ENCODE results near the gene PPP2R5B. TPM values are rescaled to one million over a fixed set of nuclear protein-coding genes. Genes with fewer than 3 reads are reported as not detected.

PPP2R5B gene
- total and polyA plus RNA-seq, 9 of the 15 experiments (the other 6 are each of a cell fraction or from before 2014, with no cell fraction given): 0.10 to 7.8 (median 3.3) TPM

DNA sequence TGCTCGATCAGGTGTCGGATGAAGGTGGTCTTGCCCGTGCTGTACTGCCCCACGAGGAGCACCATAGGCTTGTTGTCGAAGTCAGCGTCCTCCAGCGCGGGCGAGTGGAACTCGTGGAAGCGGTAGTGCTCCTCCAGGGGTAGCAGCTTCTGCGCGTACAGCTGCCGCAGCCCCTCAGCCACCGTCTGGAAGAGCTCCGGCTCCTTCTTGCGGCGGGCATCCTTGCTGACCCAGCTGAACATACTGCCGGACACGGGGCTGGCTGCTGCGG, 46.3 kb upstream of the PPP2R5B start (continued):
- TF ChIP-seq, protein P1, sequence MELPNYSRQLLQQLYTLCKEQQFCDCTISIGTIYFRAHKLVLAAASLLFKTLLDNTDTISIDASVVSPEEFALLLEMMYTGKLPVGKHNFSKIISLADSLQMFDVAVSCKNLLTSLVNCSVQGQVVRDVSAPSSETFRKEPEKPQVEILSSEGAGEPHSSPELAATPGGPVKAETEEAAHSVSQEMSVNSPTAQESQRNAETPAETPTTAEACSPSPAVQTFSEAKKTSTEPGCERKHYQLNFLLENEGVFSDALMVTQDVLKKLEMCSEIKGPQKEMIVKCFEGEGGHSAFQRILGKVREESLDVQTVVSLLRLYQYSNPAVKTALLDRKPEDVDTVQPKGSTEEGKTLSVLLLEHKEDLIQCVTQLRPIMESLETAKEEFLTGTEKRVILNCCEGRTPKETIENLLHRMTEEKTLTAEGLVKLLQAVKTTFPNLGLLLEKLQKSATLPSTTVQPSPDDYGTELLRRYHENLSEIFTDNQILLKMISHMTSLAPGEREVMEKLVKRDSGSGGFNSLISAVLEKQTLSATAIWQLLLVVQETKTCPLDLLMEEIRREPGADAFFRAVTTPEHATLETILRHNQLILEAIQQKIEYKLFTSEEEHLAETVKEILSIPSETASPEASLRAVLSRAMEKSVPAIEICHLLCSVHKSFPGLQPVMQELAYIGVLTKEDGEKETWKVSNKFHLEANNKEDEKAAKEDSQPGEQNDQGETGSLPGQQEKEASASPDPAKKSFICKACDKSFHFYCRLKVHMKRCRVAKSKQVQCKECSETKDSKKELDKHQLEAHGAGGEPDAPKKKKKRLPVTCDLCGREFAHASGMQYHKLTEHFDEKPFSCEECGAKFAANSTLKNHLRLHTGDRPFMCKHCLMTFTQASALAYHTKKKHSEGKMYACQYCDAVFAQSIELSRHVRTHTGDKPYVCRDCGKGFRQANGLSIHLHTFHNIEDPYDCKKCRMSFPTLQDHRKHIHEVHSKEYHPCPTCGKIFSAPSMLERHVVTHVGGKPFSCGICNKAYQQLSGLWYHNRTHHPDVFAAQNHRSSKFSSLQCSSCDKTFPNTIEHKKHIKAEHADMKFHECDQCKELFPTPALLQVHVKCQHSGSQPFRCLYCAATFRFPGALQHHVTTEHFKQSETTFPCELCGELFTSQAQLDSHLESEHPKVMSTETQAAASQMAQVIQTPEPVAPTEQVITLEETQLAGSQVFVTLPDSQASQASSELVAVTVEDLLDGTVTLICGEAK (IDR thresholded peaks at IDR 0.05): peak; percentile 38; the same call in 1 of the 2 replicates
- TF ChIP-seq, protein P1 (CRISPR knock-in tag; IDR thresholded peaks at IDR 0.05): no peak
- TF ChIP-seq, protein P2, sequence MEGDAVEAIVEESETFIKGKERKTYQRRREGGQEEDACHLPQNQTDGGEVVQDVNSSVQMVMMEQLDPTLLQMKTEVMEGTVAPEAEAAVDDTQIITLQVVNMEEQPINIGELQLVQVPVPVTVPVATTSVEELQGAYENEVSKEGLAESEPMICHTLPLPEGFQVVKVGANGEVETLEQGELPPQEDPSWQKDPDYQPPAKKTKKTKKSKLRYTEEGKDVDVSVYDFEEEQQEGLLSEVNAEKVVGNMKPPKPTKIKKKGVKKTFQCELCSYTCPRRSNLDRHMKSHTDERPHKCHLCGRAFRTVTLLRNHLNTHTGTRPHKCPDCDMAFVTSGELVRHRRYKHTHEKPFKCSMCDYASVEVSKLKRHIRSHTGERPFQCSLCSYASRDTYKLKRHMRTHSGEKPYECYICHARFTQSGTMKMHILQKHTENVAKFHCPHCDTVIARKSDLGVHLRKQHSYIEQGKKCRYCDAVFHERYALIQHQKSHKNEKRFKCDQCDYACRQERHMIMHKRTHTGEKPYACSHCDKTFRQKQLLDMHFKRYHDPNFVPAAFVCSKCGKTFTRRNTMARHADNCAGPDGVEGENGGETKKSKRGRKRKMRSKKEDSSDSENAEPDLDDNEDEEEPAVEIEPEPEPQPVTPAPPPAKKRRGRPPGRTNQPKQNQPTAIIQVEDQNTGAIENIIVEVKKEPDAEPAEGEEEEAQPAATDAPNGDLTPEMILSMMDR (IDR thresholded peaks at IDR 0.05 in 2 of 3, conservative IDR thresholded peaks at IDR 0.05 in 1 of 3; ENCODE audit: insufficient read depth in 2 of 3, low read depth in 1 of 3, low read length in 3 of 3): 0 out of 6 replicates have a peak, but pooled peaks of 1 of the 3 experiments have one; percentile 0
- TF ChIP-seq, protein P3, sequence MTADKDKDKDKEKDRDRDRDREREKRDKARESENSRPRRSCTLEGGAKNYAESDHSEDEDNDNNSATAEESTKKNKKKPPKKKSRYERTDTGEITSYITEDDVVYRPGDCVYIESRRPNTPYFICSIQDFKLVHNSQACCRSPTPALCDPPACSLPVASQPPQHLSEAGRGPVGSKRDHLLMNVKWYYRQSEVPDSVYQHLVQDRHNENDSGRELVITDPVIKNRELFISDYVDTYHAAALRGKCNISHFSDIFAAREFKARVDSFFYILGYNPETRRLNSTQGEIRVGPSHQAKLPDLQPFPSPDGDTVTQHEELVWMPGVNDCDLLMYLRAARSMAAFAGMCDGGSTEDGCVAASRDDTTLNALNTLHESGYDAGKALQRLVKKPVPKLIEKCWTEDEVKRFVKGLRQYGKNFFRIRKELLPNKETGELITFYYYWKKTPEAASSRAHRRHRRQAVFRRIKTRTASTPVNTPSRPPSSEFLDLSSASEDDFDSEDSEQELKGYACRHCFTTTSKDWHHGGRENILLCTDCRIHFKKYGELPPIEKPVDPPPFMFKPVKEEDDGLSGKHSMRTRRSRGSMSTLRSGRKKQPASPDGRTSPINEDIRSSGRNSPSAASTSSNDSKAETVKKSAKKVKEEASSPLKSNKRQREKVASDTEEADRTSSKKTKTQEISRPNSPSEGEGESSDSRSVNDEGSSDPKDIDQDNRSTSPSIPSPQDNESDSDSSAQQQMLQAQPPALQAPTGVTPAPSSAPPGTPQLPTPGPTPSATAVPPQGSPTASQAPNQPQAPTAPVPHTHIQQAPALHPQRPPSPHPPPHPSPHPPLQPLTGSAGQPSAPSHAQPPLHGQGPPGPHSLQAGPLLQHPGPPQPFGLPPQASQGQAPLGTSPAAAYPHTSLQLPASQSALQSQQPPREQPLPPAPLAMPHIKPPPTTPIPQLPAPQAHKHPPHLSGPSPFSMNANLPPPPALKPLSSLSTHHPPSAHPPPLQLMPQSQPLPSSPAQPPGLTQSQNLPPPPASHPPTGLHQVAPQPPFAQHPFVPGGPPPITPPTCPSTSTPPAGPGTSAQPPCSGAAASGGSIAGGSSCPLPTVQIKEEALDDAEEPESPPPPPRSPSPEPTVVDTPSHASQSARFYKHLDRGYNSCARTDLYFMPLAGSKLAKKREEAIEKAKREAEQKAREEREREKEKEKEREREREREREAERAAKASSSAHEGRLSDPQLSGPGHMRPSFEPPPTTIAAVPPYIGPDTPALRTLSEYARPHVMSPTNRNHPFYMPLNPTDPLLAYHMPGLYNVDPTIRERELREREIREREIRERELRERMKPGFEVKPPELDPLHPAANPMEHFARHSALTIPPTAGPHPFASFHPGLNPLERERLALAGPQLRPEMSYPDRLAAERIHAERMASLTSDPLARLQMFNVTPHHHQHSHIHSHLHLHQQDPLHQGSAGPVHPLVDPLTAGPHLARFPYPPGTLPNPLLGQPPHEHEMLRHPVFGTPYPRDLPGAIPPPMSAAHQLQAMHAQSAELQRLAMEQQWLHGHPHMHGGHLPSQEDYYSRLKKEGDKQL (CRISPR knock-in tag; IDR thresholded peaks at IDR 0.05; ENCODE audit: borderline replicate concordance): peak; percentile 74; the same call in 1 of the 2 replicates
- no peak for TF ChIP-seq SNIP1 (IDR thresholded peaks at IDR 0.05; ENCODE audit: low read depth)
- peak; percentile 99 for TF ChIP-seq ZNF263 (CRISPR knock-in tag; IDR thresholded peaks at IDR 0.05; ENCODE audit: borderline replicate concordance)
- no peak; the same call in 1 of the 2 replicates for TF ChIP-seq DPF2 (IDR thresholded peaks at IDR 0.05)
- TF ChIP-seq, protein P4, sequence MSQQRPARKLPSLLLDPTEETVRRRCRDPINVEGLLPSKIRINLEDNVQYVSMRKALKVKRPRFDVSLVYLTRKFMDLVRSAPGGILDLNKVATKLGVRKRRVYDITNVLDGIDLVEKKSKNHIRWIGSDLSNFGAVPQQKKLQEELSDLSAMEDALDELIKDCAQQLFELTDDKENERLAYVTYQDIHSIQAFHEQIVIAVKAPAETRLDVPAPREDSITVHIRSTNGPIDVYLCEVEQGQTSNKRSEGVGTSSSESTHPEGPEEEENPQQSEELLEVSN (IDR thresholded peaks at IDR 0.05; ENCODE audit: borderline replicate concordance in 1 of 2, extremely low read depth in 1 of 2, insufficient read depth in 1 of 2, insufficient read length in 1 of 2, low read depth in 1 of 2, low read length in 1 of 2, poor library complexity in 1 of 2, severe bottlenecking in 1 of 2): peak in 1 of 2 experiments; percentile 49
- TF ChIP-seq MYC (IDR thresholded peaks at IDR 0.05; ENCODE audit: low read depth, low read length): no peak
- peak; percentile 70; the same call in 1 of the 2 replicates for TF ChIP-seq MYC (CRISPR knock-in tag; IDR thresholded peaks at IDR 0.05; ENCODE audit: borderline replicate concordance, low read depth)
